Bronchial epithelial cell (primary cell): ENCODE data around the gene MYO6. TPM values are rescaled to one million over a fixed set of nuclear protein-coding genes. Genes with fewer than 3 reads are reported as not detected.

ENCODE experiments used
- DNase-seq: peaks from one replicate; pipeline ENCODE4 v3.0.0-alpha.2; 2010; ENCODE audit warnings: low read depth
- FAIRE-seq: peaks from 2 replicates; lab custom pipeline; 2011; peaks lifted over from hg19 to GRCh38; lab: Jason Lieb, UNC
- H3K27me3 ChIP-seq: 2 replicates; pipeline ENCODE4 v1.5.1; 2011; ENCODE audit warnings: low read length; ENCODE audit not compliant: control insufficient read depth, insufficient read depth
- H3K36me3 ChIP-seq: 2 replicates; pipeline ENCODE4 v1.5.1; 2011; ENCODE audit warnings: low read length; ENCODE audit not compliant: control insufficient read depth, insufficient read depth
- H3K4me3 ChIP-seq: 2 replicates; pipeline ENCODE4 v1.5.1; 2011; ENCODE audit warnings: mild to moderate bottlenecking, low read depth, low read length, control low read depth
- total RNA-seq: library from RNA; depleted of rRNA; stranded (reverse); fragments of >200 nt; gene quantifications from 2 replicates; pipeline ENCODE4 v1.2.1, GENCODE V29; 2014
- TF ChIP-seq, protein P1 (sequence below): IDR thresholded peaks from 2 replicates; pipeline ENCODE4 v1.5.1; 2011; ENCODE audit warnings: mild to moderate bottlenecking, moderate library complexity, low read length, control low read depth, inconsistent platforms; ENCODE audit not compliant: insufficient read depth, severe bottlenecking

MYO6 gene
- total RNA-seq, 1 donor from 2014 or later, result 13.7 TPM

DNA sequence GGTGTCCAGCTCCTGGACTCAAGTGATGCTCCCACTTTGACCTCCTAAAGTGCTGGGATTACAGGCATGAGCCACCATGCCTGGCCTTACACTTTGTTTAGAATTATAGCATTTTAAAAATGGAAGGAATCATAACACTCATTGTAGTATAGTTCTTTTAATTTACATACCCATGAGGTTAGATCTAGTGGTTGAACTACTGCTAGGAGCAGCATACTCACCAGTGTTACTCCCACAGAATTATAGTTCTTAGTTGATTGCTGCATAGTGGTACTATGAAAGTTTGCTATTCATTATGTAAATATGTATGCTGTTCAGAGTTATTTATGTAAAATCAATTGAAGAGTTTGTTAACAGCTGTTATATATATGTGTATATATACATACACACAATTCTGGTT lies 85.4 kb downstream of the MYO6 start:
- Histone ChIP-seq H3K4me3 (no peak overlapping the region), H3K36me3 (peaks cover 3% of the 10 kb centered on the region), H3K27me3 (no peaks in the 10 kb centered on the region)
- FAIRE-seq (no peak), DNase-seq (no peak)
- TF ChIP-seq, protein P1, sequence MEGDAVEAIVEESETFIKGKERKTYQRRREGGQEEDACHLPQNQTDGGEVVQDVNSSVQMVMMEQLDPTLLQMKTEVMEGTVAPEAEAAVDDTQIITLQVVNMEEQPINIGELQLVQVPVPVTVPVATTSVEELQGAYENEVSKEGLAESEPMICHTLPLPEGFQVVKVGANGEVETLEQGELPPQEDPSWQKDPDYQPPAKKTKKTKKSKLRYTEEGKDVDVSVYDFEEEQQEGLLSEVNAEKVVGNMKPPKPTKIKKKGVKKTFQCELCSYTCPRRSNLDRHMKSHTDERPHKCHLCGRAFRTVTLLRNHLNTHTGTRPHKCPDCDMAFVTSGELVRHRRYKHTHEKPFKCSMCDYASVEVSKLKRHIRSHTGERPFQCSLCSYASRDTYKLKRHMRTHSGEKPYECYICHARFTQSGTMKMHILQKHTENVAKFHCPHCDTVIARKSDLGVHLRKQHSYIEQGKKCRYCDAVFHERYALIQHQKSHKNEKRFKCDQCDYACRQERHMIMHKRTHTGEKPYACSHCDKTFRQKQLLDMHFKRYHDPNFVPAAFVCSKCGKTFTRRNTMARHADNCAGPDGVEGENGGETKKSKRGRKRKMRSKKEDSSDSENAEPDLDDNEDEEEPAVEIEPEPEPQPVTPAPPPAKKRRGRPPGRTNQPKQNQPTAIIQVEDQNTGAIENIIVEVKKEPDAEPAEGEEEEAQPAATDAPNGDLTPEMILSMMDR, result no peak

DNA sequence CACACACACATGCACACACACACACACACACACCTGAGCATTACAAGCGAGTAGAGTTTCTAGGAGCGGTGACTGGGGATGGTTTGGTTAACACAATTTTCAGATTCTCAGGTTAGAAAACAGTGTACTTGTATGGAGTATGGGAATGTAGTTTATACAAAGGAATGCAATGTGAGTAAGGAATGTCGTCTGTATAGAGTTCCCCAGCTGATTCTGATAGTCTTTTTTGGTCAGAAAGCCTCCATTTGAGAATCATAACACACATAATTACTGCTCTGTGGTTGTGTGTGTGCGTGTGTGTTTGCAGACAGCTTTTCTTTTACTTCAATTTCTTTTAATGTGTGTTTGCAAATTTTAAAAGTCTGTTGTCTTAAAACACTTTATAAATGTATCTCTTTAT lies 93.2 kb downstream of the MYO6 start:
- H3K4me3 ChIP-seq, result no peak overlapping the region
- no peaks in the 10 kb centered on the region for H3K27me3 ChIP-seq
- TF ChIP-seq, protein P1, result no peak
- FAIRE-seq (no peak), DNase-seq (no peak)
- no peaks in the 10 kb centered on the region for H3K36me3 ChIP-seq

DNA sequence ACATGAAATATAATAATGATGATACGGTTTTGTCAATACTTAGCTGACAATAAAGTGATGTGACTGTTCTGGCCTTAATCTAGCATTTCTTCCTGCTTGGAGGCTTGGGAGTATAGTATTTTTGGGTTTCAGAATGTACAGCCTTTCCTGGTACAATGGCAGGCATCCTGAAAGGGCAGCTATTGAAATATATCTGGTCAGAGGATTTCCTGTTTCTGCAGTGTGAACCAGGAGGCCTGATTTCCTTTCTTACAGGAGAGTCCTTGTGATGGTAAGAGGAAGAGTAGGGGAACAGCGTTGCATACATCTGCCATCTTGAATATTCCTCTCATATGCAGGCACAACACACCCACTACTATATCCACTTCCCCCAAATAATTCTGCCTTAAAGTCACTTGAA lies 93.7 kb downstream of the MYO6 start:
- no peaks in the 10 kb centered on the region for H3K36me3 ChIP-seq
- no peak overlapping the region for H3K4me3 ChIP-seq
- TF ChIP-seq, protein P1, result no peak
- no peaks in the 10 kb centered on the region for H3K27me3 ChIP-seq
- DNase-seq (no peak), FAIRE-seq (no peak)

DNA sequence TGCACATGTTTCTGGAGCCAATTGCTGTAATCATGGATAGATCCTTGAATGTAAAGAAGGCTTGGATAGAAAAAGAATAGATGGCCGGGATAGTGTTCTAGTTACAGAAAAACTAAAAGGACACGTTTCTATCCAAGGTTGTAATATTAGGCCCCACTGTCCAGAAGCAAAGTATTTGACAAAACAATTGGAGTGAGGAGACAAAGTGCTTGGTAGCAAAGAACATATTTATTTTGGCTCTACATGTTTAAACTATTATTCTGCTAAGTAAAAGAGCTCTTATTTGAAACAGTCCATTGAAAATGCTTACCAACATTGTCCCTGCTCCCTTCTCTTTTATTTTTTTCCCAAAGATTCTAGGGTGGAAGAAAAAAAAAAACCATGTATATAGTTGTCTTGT lies 94.4 kb downstream of the MYO6 start:
- Histone ChIP-seq H3K4me3 (no peak overlapping the region), H3K27me3 (no peaks in the 10 kb centered on the region), H3K36me3 (no peaks in the 10 kb centered on the region)
- no peak for DNase-seq
- TF ChIP-seq, protein P1, result no peak
- no peak for FAIRE-seq

DNA sequence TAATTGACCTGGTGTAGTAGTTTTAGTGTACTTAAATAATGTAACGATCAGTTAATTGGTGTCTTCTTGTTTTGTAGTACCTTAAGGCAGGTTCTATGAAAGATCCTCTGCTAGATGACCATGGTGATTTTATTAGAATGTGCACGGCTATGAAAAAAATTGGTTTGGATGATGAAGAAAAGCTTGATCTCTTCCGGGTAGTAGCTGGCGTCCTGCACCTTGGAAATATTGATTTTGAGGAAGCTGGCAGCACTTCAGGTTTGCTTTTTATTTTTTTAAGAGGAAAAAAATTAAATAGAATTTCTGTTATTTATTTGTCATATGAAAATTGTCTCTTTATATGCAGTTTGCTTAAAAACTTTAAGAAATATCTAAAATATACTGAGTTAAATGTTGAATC lies 99.2 kb downstream of the MYO6 start:
- Histone ChIP-seq H3K27me3 (no peaks in the 10 kb centered on the region), H3K4me3 (no peak overlapping the region), H3K36me3 (no peaks in the 10 kb centered on the region)
- TF ChIP-seq, protein P1, result no peak
- DNase-seq, result no peak
- FAIRE-seq, result no peak

DNA sequence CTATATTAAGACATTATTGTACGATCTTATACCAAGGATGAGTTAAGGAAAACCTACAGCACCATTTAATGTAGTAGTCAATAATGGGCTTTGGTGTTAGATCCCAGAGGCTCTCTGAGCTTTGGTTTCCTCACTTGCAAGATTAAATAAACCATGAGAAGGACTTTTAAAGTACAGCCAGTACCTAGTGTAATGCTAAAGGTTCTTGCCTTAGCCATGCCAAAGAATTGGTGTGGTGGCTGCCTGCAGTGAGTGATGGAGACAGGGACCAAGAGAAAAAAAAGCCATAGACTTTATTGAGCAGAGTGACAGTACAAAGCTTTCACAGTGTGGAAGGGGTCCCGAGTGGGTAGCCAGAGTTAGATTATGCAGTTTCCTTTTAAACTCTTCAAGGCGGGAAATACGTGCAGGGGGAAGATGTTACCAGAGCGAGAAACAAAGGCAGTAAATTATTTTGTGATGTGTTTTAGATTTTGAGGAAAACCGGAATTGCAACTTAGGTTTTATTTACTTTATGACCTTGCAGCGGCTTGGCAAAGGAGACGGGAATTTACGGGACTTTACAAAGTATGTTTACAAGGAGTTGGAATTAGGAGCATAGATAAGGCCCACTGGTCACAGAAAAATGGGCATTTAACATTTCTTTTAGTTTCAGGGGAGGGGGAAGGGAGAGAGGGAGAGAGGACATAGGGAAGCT lies 100.4 kb downstream of the MYO6 start:
- no peaks in the 10 kb centered on the region for H3K36me3 ChIP-seq
- H3K27me3 ChIP-seq, result no peaks in the 10 kb centered on the region
- H3K4me3 ChIP-seq, result no peak overlapping the region
- TF ChIP-seq, protein P1, result no peak
- FAIRE-seq (no peak), DNase-seq (peak; percentile 63)
